ENCODE data around the gene HGS. TPM values are rescaled to one million over a fixed set of nuclear protein-coding genes. Genes with fewer than 3 reads are reported as not detected.

Gene HGS
- total and polyA plus RNA-seq, 2 of the 13 experiments (the other 11 are each of a cell fraction or from before 2014, with no cell fraction given) = 73.3 to 78.1 TPM

DNA sequence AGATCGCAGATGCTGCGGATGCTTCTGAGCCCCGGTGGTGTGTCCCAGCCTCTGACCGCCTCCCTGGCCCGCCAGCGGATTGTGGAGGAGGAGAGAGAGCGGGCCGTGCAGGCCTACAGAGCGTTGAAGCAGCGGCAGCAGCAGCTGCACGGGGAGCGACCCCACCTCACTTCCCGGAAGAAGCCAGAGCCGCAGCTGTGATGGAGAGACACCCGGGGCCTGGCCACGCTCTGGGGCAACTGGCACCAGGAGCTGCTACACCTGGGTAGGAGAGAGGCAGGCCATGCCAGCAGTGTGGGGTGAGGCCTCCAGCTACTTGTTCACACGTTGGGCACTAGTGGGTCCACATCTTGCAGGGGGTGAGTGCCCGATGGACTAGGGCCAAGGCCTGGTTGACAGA is 11.3 kb upstream of the HGS start:
- peaks cover 13% of the 10 kb centered on the region for H3K79me2 ChIP-seq (ENCODE audit: insufficient read depth, low read length)
- POLR2A ChIA-PET = interaction anchor here (2.1 to 3.9 kb wide), 2 partner anchors 11 to 30 kb away, joined by 8 to 26 read pairs; partner anchors contain the start of genes ARL16, HGS and MRPL12
- H3K27me3 ChIP-seq (ENCODE audit: control insufficient read depth in 1 of 2, insufficient read depth in 2 of 2, low read length in 2 of 2) = no peaks in the 10 kb centered on the region
- WGBS (ENCODE audit: low lambda C conversion rate) = 93% methylated on average over 15 of the region's 18 CpGs
- no peaks in the 10 kb centered on the region for H4K20me1 ChIP-seq (ENCODE audit: insufficient read depth, low read length)
- no peaks in the 10 kb centered on the region for H3K9me3 ChIP-seq (ENCODE audit: low read length)
- CTCF ChIA-PET (ENCODE audit: low intra/inter-chr PET ratio, low total read pairs) = no interaction called here
- H3K4me3 ChIP-seq (replicated peaks in 1 of 3; ENCODE audit: insufficient read depth in 1 of 3, low read depth in 2 of 3, low read length in 3 of 3) = no peak overlapping the region
- H3K9ac ChIP-seq (ENCODE audit: insufficient read depth, low read depth, low read length) = no peak overlapping the region
- no peak for ATAC-seq
- peaks cover 18% of the 10 kb centered on the region for H3K4me1 ChIP-seq (ENCODE audit: insufficient read depth, low read length)
- peaks cover 33 to 55% of the 10 kb centered on the region in 2 experiments for H3K36me3 ChIP-seq (replicated peaks in 1 of 2; ENCODE audit: control insufficient read depth in 1 of 2, insufficient read depth in 2 of 2, low read length in 2 of 2)
- no peak overlapping the region for H2AFZ ChIP-seq (ENCODE audit: low read length)
- no TSS peak for BruUV-seq (replicated peaks)
- no peak overlapping the region for H3K27ac ChIP-seq (ENCODE audit: extremely low read length, insufficient read depth, low read length)
- no peak for TF ChIP-seq SRF (IDR thresholded peaks at IDR 0.05; ENCODE audit: low read depth, low read length)
- 0 out of 2 replicates have a peak, but pooled peaks have one; percentile 25 for TF ChIP-seq HNRNPL (IDR thresholded peaks at IDR 0.05; ENCODE audit: low read depth, low read length)
- peak; percentile 12 for TF ChIP-seq HNRNPLL (IDR thresholded peaks at IDR 0.05; ENCODE audit: low read depth, low read length, poor library complexity, severe bottlenecking)
- no peak for TF ChIP-seq ZFP1 (CRISPR knock-in tag; IDR thresholded peaks at IDR 0.05)
- TF ChIP-seq AGO2 (optimal IDR thresholded peaks at IDR 0.05; ENCODE audit: low read depth, low read length) = peak; percentile 82
- TF ChIP-seq RBFOX2 (IDR thresholded peaks at IDR 0.05; ENCODE audit: low read depth, low read length) = peak; percentile 72
- no peak for TF ChIP-seq MYC (CRISPR knock-in tag; IDR thresholded peaks at IDR 0.05; ENCODE audit: borderline replicate concordance)
- no peak for FAIRE-seq
- intact Hi-C loops (cut with micrococcal nuclease; ENCODE audit: unreplicated experiment) = no loop called here
- no peak overlapping the region for H3K4me2 ChIP-seq (ENCODE audit: low read depth, low read length)
- in situ Hi-C loops (cut with HindIII; ENCODE audit: extremely low pct_ligation_motif_present, low pct_unique_long_range_greater_than_20kb) = no loop called here
- no peak for DNase-seq (ENCODE audit: low spot score)

GRCh38 chr17:81672954-81673353 is 10.9 kb upstream of the HGS start:
- H3K4me3 ChIP-seq (replicated peaks in 1 of 3; ENCODE audit: insufficient read depth in 1 of 3, low read depth in 2 of 3, low read length in 3 of 3) = no peak overlapping the region
- ATAC-seq = no peak; the same call in 2 of the 3 replicates
- no peaks in the 10 kb centered on the region for H3K9me3 ChIP-seq (ENCODE audit: low read length)
- in situ Hi-C loops (cut with HindIII; ENCODE audit: extremely low pct_ligation_motif_present, low pct_unique_long_range_greater_than_20kb) (no loop called here), intact Hi-C loops (cut with micrococcal nuclease; ENCODE audit: unreplicated experiment) (no loop called here)
- peaks cover 33 to 55% of the 10 kb centered on the region in 2 experiments for H3K36me3 ChIP-seq (replicated peaks in 1 of 2; ENCODE audit: control insufficient read depth in 1 of 2, insufficient read depth in 2 of 2, low read length in 2 of 2)
- no peak overlapping the region for H3K27ac ChIP-seq (ENCODE audit: extremely low read length, insufficient read depth, low read length)
- no peak overlapping the region for H2AFZ ChIP-seq (ENCODE audit: low read length)
- no peak for FAIRE-seq
- H4K20me1 ChIP-seq (ENCODE audit: insufficient read depth, low read length) = no peaks in the 10 kb centered on the region
- no peak overlapping the region for H3K9ac ChIP-seq (ENCODE audit: insufficient read depth, low read depth, low read length)
- no TSS peak for BruUV-seq (replicated peaks)
- peaks cover 14% of the 10 kb centered on the region for H3K4me1 ChIP-seq (ENCODE audit: insufficient read depth, low read length)
- ChIA-PET POLR2A (interaction anchor here (2.1 to 3.9 kb wide), 2 partner anchors 10 to 30 kb away, joined by 8 to 26 read pairs; partner anchors contain the start of genes ARL16, HGS and MRPL12), CTCF (ENCODE audit: low intra/inter-chr PET ratio, low total read pairs) (no interaction called here)
- no peak for TF ChIP-seq ZNF296 (CRISPR knock-in tag; conservative IDR thresholded peaks at IDR 0.05)
- TF ChIP-seq CBX1 (IDR thresholded peaks at IDR 0.05; ENCODE audit: low read depth) = no peak
- TF ChIP-seq CHD2 (IDR thresholded peaks at IDR 0.05; ENCODE audit: low read depth, low read length) = no peak
- no peak for TF ChIP-seq HDAC1 (CRISPR knock-in tag; IDR thresholded peaks at IDR 0.05)
- TF ChIP-seq ZNF605 (CRISPR knock-in tag; IDR thresholded peaks at IDR 0.05) = no peak
- no peak for TF ChIP-seq ZEB1 (IDR thresholded peaks at IDR 0.05; ENCODE audit: insufficient replicate concordance, low read depth)
- no peak for TF ChIP-seq SMAD1 (CRISPR knock-in tag; IDR thresholded peaks at IDR 0.05; ENCODE audit: borderline replicate concordance, low read depth)
- TF ChIP-seq EP300 (IDR thresholded peaks at IDR 0.05; ENCODE audit: low read depth in 2 of 2, low read length in 2 of 2) = no peak
- TF ChIP-seq EP300 (CRISPR knock-in tag; IDR thresholded peaks at IDR 0.05; ENCODE audit: borderline replicate concordance) = no peak
- TF ChIP-seq BORCS8-MEF2B (CRISPR knock-in tag; IDR thresholded peaks at IDR 0.05) = no peak
- no peak for TF ChIP-seq HNF4G (IDR thresholded peaks at IDR 0.05; ENCODE audit: borderline replicate concordance, low read depth, low read length)
- TF ChIP-seq HNF4G (CRISPR knock-in tag; IDR thresholded peaks at IDR 0.05; ENCODE audit: borderline replicate concordance, low read depth) = no peak
- TF ChIP-seq SAP130 (CRISPR knock-in tag; IDR thresholded peaks at IDR 0.05; ENCODE audit: low read depth) = no peak
- H3K79me2 ChIP-seq (ENCODE audit: insufficient read depth, low read length) = peaks cover 8% of the 10 kb centered on the region
- H3K4me2 ChIP-seq (ENCODE audit: low read depth, low read length) = no peak overlapping the region
- H3K27me3 ChIP-seq (ENCODE audit: control insufficient read depth in 1 of 2, insufficient read depth in 2 of 2, low read length in 2 of 2) = no peaks in the 10 kb centered on the region
- 98% methylated on average over 16 of the region's 16 CpGs for WGBS (ENCODE audit: low lambda C conversion rate)
- DNase-seq (ENCODE audit: low spot score) = no peak
